DOHH2 (cell line): Measurements from ENCODE around the gene JARID2.

Source experiments
- H3F3A ChIP-seq: fragments of 200-600 bp; sonication (generic), shearing (Covaris generic); 2 replicates; pipeline ENCODE4 v1.6.0; 2016; ENCODE audit warnings: antibody characterized with exemption, mild to moderate bottlenecking; ENCODE audit not compliant: control insufficient read depth, insufficient read depth
- H3K27ac ChIP-seq: fragments of 200-600 bp; sonication (generic); 2 replicates; pipeline ENCODE4 v1.5.1; 2014; ENCODE audit warnings: low read depth, mild to moderate bottlenecking, low read length, moderate library complexity
- H3K27me3 ChIP-seq: fragments of 200-600 bp; sonication (generic); 2 replicates; pipeline ENCODE4 v1.6.1; 2014; ENCODE audit warnings: mild to moderate bottlenecking, low read length, mixed read lengths; ENCODE audit not compliant: control insufficient read depth
- H3K36me3 ChIP-seq: fragments of 200-600 bp; sonication (generic); 2 replicates; pipeline ENCODE4 v1.6.1; 2014; ENCODE audit warnings: mild to moderate bottlenecking, low read length, moderate library complexity, mixed read lengths; ENCODE audit not compliant: control insufficient read depth
- H3K4me1 ChIP-seq: fragments of 200-600 bp; sonication (generic); 2 replicates; pipeline ENCODE4 v1.6.1; 2014; ENCODE audit warnings: mild to moderate bottlenecking, low read length, mixed read lengths; ENCODE audit not compliant: control insufficient read depth
- H3K4me2 ChIP-seq: fragments of 200-600 bp; sonication (generic); 2 replicates; pipeline ENCODE4 v1.6.0; 2014; ENCODE audit warnings: mild to moderate bottlenecking, low read length, moderate library complexity
- H3K4me3 ChIP-seq: fragments of 200-600 bp; sonication (generic); 2 replicates; pipeline ENCODE4 v1.5.1; 2014; ENCODE audit warnings: mild to moderate bottlenecking, low read length, mixed read lengths
- H3K79me2 ChIP-seq: fragments of 200-600 bp; sonication (generic); 2 replicates; pipeline ENCODE4 v1.6.1; 2014; ENCODE audit warnings: mild to moderate bottlenecking, low read length, mixed read lengths; ENCODE audit not compliant: control insufficient read depth
- H3K9me2 ChIP-seq: fragments of 200-600 bp; sonication (generic); replicated peaks from 2 replicates; pipeline ENCODE4 v1.6.1; 2014; ENCODE audit warnings: mild to moderate bottlenecking, low read length, mixed read lengths; ENCODE audit not compliant: control insufficient read depth
- H3K9me3 ChIP-seq: fragments of 200-600 bp; sonication (generic); 2 replicates; pipeline ENCODE4 v1.6.1; 2014; ENCODE audit warnings: antibody characterized with exemption, low read length, mixed read lengths; ENCODE audit not compliant: control insufficient read depth, insufficient read depth
- H4K20me1 ChIP-seq: fragments of 200-600 bp; sonication (generic); 2 replicates; pipeline ENCODE4 v1.6.0; 2014; ENCODE audit warnings: low read depth, mild to moderate bottlenecking, antibody characterized with exemption, low read length, moderate library complexity; ENCODE audit not compliant: control insufficient read depth, insufficient read depth
- EZH2phosphoT487 ChIP-seq: fragments of 200-600 bp; sonication (generic); IDR thresholded peaks from 2 replicates; pipeline ENCODE4 v1.6.1; 2017; ENCODE audit warnings: borderline replicate concordance, mild to moderate bottlenecking, antibody characterized with exemption, low read length, moderate library complexity, mixed read lengths
- TF ChIP-seq, protein P1 (sequence below): fragments of 200-600 bp; sonication (generic); IDR thresholded peaks from one replicate; pipeline ENCODE4 v1.5.1; 2014; ENCODE audit warnings: antibody characterized with exemption, mild to moderate bottlenecking, low read depth, low read length; ENCODE audit not compliant: poor library complexity, severe bottlenecking

The JARID2 gene

DNA sequence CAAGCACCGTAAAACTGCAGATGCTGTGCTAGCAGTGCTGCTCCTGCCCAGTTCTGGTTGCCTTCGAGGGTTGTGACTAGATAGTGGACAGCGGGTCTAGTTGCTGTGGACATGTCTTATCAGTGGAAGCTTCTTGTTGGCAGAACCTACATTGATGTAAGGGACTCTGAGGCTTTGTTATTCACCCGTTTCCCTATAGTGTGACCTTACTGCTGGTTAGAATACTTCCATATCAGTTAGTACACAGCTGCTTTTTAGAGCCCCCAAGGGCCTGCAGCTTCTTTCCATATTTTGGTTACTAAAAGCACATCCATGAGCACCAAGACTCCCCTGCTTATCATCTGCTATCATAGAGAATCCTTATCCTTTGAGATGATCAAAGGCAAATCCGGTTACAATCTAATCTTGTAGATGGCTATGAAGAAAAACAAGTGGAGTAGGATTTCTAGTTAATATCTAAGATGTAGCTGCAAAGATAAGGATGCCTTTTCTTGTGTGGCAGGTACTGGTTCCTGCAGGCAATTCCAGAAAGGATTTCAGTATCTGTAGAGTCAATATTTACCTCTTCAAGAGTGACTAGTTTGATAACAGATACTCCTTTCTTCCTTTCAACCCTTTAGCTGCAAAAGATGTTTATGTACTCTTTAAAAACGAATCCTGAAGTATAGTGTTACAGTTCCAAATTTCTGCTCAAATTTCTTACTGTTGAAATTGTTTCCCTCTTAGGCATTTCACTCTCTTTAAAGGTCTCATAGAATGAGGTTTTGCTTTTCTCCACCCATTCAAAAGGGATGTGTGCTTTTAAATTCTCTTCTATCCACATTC lies 163.6 kb downstream of the JARID2 start:
- no peaks in the 10 kb centered on the region for H3K9me3 ChIP-seq
- no peaks in the 10 kb centered on the region for H3K9me2 ChIP-seq
- no peaks in the 10 kb centered on the region for H3K36me3 ChIP-seq
- H3K27ac ChIP-seq, result no peak overlapping the region
- H3K79me2 ChIP-seq, result no peaks in the 10 kb centered on the region
- H3K4me3 ChIP-seq, result no peak overlapping the region
- TF ChIP-seq, protein P1, sequence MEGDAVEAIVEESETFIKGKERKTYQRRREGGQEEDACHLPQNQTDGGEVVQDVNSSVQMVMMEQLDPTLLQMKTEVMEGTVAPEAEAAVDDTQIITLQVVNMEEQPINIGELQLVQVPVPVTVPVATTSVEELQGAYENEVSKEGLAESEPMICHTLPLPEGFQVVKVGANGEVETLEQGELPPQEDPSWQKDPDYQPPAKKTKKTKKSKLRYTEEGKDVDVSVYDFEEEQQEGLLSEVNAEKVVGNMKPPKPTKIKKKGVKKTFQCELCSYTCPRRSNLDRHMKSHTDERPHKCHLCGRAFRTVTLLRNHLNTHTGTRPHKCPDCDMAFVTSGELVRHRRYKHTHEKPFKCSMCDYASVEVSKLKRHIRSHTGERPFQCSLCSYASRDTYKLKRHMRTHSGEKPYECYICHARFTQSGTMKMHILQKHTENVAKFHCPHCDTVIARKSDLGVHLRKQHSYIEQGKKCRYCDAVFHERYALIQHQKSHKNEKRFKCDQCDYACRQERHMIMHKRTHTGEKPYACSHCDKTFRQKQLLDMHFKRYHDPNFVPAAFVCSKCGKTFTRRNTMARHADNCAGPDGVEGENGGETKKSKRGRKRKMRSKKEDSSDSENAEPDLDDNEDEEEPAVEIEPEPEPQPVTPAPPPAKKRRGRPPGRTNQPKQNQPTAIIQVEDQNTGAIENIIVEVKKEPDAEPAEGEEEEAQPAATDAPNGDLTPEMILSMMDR, result no peak
- TF ChIP-seq EZH2phosphoT487, result no peak
- peaks cover 8% of the 10 kb centered on the region for H3K4me1 ChIP-seq
- no peaks in the 10 kb centered on the region for H4K20me1 ChIP-seq
- H3F3A ChIP-seq, result no peaks in the 10 kb centered on the region
- H3K4me2 ChIP-seq, result no peak overlapping the region
- H3K27me3 ChIP-seq, result no peaks in the 10 kb centered on the region

DNA sequence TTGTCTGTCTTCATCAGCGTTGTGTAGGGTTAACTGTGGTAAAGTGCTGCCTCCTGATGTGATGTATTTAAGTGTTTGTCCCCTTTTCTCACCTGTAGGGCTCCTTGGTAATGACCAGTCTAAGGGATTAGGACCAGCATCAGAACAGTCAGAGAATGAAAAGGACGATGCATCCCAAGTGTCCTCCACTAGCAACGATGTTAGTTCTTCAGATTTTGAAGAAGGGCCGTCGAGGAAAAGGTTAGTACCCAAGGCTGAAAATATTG lies 164.2 kb downstream of the JARID2 start:
- H3F3A ChIP-seq, result no peaks in the 10 kb centered on the region
- H3K4me2 ChIP-seq, result no peak overlapping the region
- H3K4me1 ChIP-seq, result peaks cover 8% of the 10 kb centered on the region
- no peaks in the 10 kb centered on the region for H3K9me2 ChIP-seq
- no peaks in the 10 kb centered on the region for H4K20me1 ChIP-seq
- H3K79me2 ChIP-seq, result no peaks in the 10 kb centered on the region
- no peak overlapping the region for H3K4me3 ChIP-seq
- H3K9me3 ChIP-seq, result no peaks in the 10 kb centered on the region
- no peaks in the 10 kb centered on the region for H3K36me3 ChIP-seq
- TF ChIP-seq, protein P1, result no peak
- H3K27ac ChIP-seq, result no peak overlapping the region
- H3K27me3 ChIP-seq, result no peaks in the 10 kb centered on the region

DNA sequence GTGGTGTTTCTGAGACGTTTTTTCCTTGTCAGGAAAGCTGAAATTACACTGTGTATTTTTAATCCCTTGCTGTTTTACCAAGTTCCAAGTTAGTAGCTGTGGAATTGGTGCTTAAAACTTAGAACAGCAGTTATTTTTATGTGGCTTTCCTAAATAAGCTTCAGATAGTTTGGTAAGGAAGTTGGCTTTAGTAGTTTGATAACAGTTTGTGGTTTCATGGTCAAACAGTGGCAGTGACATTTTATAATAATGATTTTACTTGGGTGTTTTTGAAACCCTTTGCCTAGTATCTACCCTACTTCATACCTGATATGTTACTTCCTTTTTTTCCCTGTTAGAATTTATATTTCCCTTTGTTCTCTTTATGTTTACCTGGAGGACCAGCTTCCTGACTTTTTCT lies 164.9 kb downstream of the JARID2 start:
- no peaks in the 10 kb centered on the region for H3F3A ChIP-seq
- no peaks in the 10 kb centered on the region for H3K36me3 ChIP-seq
- H3K27ac ChIP-seq, result no peak overlapping the region
- peak overlapping the region; percentile 17; the same call in 1 of the 2 replicates for H3K4me2 ChIP-seq
- H3K9me2 ChIP-seq, result no peaks in the 10 kb centered on the region
- H3K27me3 ChIP-seq, result no peaks in the 10 kb centered on the region
- H3K4me3 ChIP-seq, result no peak overlapping the region
- H4K20me1 ChIP-seq, result no peaks in the 10 kb centered on the region
- no peaks in the 10 kb centered on the region for H3K79me2 ChIP-seq
- no peaks in the 10 kb centered on the region for H3K9me3 ChIP-seq
- peaks cover 8% of the 10 kb centered on the region for H3K4me1 ChIP-seq
- TF ChIP-seq EZH2phosphoT487, result no peak
- TF ChIP-seq, protein P1, result no peak
